Measurements from ENCODE around the gene SZT2.

- no peak for TF ChIP-seq TCF4 (CRISPR knock-in tag; IDR thresholded peaks at IDR 0.05; ENCODE audit: borderline replicate concordance)
- TF ChIP-seq ZFP30 (CRISPR knock-in tag; IDR thresholded peaks at IDR 0.05) = no peak
- no peak for TF ChIP-seq ARNTL (CRISPR knock-in tag; IDR thresholded peaks at IDR 0.05; ENCODE audit: borderline replicate concordance, low read depth)
- no peak for TF ChIP-seq ZNF8 (CRISPR knock-in tag; IDR thresholded peaks at IDR 0.05)
- TF ChIP-seq, protein P1, sequence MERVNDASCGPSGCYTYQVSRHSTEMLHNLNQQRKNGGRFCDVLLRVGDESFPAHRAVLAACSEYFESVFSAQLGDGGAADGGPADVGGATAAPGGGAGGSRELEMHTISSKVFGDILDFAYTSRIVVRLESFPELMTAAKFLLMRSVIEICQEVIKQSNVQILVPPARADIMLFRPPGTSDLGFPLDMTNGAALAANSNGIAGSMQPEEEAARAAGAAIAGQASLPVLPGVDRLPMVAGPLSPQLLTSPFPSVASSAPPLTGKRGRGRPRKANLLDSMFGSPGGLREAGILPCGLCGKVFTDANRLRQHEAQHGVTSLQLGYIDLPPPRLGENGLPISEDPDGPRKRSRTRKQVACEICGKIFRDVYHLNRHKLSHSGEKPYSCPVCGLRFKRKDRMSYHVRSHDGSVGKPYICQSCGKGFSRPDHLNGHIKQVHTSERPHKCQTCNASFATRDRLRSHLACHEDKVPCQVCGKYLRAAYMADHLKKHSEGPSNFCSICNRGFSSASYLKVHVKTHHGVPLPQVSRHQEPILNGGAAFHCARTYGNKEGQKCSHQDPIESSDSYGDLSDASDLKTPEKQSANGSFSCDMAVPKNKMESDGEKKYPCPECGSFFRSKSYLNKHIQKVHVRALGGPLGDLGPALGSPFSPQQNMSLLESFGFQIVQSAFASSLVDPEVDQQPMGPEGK (CRISPR knock-in tag; IDR thresholded peaks at IDR 0.05; ENCODE audit: borderline replicate concordance) = no peak
- no peak for TF ChIP-seq ESRRG (CRISPR knock-in tag; IDR thresholded peaks at IDR 0.05)
- TF ChIP-seq BACH2 (CRISPR knock-in tag; IDR thresholded peaks at IDR 0.05; ENCODE audit: borderline replicate concordance) = no peak
- TF ChIP-seq, protein P2, sequence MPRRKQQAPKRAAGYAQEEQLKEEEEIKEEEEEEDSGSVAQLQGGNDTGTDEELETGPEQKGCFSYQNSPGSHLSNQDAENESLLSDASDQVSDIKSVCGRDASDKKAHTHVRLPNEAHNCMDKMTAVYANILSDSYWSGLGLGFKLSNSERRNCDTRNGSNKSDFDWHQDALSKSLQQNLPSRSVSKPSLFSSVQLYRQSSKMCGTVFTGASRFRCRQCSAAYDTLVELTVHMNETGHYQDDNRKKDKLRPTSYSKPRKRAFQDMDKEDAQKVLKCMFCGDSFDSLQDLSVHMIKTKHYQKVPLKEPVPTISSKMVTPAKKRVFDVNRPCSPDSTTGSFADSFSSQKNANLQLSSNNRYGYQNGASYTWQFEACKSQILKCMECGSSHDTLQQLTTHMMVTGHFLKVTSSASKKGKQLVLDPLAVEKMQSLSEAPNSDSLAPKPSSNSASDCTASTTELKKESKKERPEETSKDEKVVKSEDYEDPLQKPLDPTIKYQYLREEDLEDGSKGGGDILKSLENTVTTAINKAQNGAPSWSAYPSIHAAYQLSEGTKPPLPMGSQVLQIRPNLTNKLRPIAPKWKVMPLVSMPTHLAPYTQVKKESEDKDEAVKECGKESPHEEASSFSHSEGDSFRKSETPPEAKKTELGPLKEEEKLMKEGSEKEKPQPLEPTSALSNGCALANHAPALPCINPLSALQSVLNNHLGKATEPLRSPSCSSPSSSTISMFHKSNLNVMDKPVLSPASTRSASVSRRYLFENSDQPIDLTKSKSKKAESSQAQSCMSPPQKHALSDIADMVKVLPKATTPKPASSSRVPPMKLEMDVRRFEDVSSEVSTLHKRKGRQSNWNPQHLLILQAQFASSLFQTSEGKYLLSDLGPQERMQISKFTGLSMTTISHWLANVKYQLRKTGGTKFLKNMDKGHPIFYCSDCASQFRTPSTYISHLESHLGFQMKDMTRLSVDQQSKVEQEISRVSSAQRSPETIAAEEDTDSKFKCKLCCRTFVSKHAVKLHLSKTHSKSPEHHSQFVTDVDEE (CRISPR knock-in tag; IDR thresholded peaks at IDR 0.05) = no peak
- TF ChIP-seq, protein P3, sequence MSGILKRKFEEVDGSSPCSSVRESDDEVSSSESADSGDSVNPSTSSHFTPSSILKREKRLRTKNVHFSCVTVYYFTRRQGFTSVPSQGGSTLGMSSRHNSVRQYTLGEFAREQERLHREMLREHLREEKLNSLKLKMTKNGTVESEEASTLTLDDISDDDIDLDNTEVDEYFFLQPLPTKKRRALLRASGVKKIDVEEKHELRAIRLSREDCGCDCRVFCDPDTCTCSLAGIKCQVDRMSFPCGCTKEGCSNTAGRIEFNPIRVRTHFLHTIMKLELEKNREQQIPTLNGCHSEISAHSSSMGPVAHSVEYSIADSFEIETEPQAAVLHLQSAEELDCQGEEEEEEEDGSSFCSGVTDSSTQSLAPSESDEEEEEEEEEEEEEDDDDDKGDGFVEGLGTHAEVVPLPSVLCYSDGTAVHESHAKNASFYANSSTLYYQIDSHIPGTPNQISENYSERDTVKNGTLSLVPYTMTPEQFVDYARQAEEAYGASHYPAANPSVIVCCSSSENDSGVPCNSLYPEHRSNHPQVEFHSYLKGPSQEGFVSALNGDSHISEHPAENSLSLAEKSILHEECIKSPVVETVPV (CRISPR knock-in tag; IDR thresholded peaks at IDR 0.05) = no peak
- no peak for TF ChIP-seq RARB (CRISPR knock-in tag; IDR thresholded peaks at IDR 0.05)
- TF ChIP-seq, protein P4, sequence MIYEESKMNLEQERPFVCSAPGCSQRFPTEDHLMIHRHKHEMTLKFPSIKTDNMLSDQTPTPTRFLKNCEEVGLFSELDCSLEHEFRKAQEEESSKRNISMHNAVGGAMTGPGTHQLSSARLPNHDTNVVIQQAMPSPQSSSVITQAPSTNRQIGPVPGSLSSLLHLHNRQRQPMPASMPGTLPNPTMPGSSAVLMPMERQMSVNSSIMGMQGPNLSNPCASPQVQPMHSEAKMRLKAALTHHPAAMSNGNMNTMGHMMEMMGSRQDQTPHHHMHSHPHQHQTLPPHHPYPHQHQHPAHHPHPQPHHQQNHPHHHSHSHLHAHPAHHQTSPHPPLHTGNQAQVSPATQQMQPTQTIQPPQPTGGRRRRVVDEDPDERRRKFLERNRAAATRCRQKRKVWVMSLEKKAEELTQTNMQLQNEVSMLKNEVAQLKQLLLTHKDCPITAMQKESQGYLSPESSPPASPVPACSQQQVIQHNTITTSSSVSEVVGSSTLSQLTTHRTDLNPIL (CRISPR knock-in tag; IDR thresholded peaks at IDR 0.05; ENCODE audit: low read depth) = no peak
- TF ChIP-seq GLIS3 (CRISPR knock-in tag; IDR thresholded peaks at IDR 0.05) = no peak
- no peak for TF ChIP-seq PPARA (CRISPR knock-in tag; IDR thresholded peaks at IDR 0.05; ENCODE audit: borderline replicate concordance)
- TF ChIP-seq, protein P5, sequence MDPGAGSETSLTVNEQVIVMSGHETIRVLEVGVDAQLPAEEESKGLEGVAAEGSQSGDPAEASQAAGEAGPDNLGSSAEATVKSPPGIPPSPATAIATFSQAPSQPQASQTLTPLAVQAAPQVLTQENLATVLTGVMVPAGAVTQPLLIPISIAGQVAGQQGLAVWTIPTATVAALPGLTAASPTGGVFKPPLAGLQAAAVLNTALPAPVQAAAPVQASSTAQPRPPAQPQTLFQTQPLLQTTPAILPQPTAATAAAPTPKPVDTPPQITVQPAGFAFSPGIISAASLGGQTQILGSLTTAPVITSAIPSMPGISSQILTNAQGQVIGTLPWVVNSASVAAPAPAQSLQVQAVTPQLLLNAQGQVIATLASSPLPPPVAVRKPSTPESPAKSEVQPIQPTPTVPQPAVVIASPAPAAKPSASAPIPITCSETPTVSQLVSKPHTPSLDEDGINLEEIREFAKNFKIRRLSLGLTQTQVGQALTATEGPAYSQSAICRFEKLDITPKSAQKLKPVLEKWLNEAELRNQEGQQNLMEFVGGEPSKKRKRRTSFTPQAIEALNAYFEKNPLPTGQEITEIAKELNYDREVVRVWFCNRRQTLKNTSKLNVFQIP (CRISPR knock-in tag; IDR thresholded peaks at IDR 0.05; ENCODE audit: borderline replicate concordance, low read depth) = no peak
Observed at GRCh38 chr1:43426221-43426620, 36.5 kb downstream of the SZT2 start.
